Muscle of leg (tissue), 16 donors: Measurements from ENCODE around the gene GLT6D1. TPM values are rescaled to one million over a fixed set of nuclear protein-coding genes. Genes with fewer than 3 reads are reported as not detected.

ENCODE experiments used
- DNase-seq: peaks from one replicate; pipeline ENCODE4 v3.0.0; 2013
- H3K27ac ChIP-seq: one replicate; pipeline ENCODE4 v1.5.1; 2013; ENCODE audit warnings: mild to moderate bottlenecking, low read length, control low read depth
- H3K27me3 ChIP-seq: one replicate; pipeline ENCODE4 v1.6.1; 2013; ENCODE audit warnings: low read length; ENCODE audit not compliant: control insufficient read depth, insufficient read depth
- H3K36me3 ChIP-seq: one replicate; pipeline ENCODE4 v1.6.1; 2013; ENCODE audit warnings: low read length; ENCODE audit not compliant: control insufficient read depth, insufficient read depth
- H3K4me1 ChIP-seq: one replicate; pipeline ENCODE4 v1.6.1; 2013; ENCODE audit warnings: low read length; ENCODE audit not compliant: control insufficient read depth, insufficient read depth
- H3K4me3 ChIP-seq: one replicate; pipeline ENCODE4 v1.5.1; 2013; ENCODE audit warnings: low read length, control low read depth
- H3K9me3 ChIP-seq: replicated peaks from 2 replicates; pipeline ENCODE4 v1.6.1; 2013; ENCODE audit warnings: low read depth, low read length; ENCODE audit not compliant: control insufficient read depth
- WGBS: methylation state at CpG from one replicate; pipeline ENCODE4 v1.1.5; 2013; ENCODE audit warnings: missing lambda C conversion rate; ENCODE audit not compliant: insufficient coverage; 5-methylcytosine and 5-hydroxymethylcytosine counted together
- long read RNA-seq, 11 donors: transcript quantifications; one replicate each; lab custom pipeline, GENCODE V29; 2026
- polyA plus RNA-seq, 8 donors: library from polyadenylated mRNA; unstranded; fragments of 120-200 nt; gene quantifications; one replicate each; pipeline versions ENCODE4 v1.2.1 to v1.2.3, GENCODE V29; 2013; ENCODE audit warnings: inconsistent platforms in 1 of 8, low replicate concordance in 1 of 8; ENCODE audit not compliant: insufficient read length in 8 of 8, insufficient read depth in 1 of 8
- total RNA-seq: library from RNA; stranded (reverse); fragments of 120-200 nt; gene quantifications from one replicate; pipeline ENCODE4 v1.2.4, GENCODE V29; 2013

The GLT6D1 gene, protein sequence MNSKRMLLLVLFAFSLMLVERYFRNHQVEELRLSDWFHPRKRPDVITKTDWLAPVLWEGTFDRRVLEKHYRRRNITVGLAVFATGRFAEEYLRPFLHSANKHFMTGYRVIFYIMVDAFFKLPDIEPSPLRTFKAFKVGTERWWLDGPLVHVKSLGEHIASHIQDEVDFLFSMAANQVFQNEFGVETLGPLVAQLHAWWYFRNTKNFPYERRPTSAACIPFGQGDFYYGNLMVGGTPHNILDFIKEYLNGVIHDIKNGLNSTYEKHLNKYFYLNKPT
- total RNA-seq, result not detected
- not detected for polyA plus RNA-seq
- long read RNA-seq, donor 1, result 0 reads
- long read RNA-seq, donor 2, result 0 reads
- long read RNA-seq, donor 3, result 0 reads
- long read RNA-seq, donor 4, result 0 reads
- long read RNA-seq, donor 5, result 0 reads
- long read RNA-seq, donor 6, result 0 reads
- long read RNA-seq, donor 7, result 0 reads
- long read RNA-seq, donor 8, result 0 reads
- long read RNA-seq, donor 9, result 0 reads
- long read RNA-seq, donor 10, result 0 reads
- long read RNA-seq, donor 11, result 0 reads

DNA sequence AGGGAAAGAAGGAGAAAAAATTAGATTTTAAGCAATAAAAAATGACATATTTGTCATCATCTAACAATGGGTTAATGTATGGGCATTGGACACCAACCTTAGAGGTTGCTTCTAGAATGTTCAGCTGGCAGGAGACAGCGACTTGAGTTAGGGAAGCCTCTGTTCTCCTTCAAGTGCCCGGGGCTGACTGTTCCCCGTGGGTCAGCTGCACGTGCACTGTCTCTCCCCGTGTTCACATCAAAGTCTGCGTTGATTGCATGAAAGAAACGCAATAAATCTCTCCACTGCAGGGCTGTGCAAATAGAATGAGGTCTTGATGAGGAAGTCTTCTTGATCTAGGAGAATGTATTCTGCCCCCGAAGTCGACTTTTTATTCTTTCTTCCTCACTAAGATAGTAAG is at the start of gene GLT6D1:
GLT6D1 (minus strand) TSS at position 345 of the 400 bp plus-strand sequence. CDS start 353 bp downstream, outside the sequence.
- DNase-seq, result no peak
- 49% methylated on average over 5 of the region's 9 CpGs for WGBS
- Histone ChIP-seq H3K27me3 (peaks cover 3% of the 10 kb centered on the region), H3K36me3 (no peaks in the 10 kb centered on the region), H3K27ac (no peak within 1 kb of the TSS), H3K4me3 (no peak within 1 kb of the TSS), H3K4me1 (no peaks in the 10 kb centered on the region), H3K9me3 (no peaks in the 10 kb centered on the region)

GRCh38 chr9:135689011-135689410 is 49.7 kb upstream of the GLT6D1 start:
- 58% methylated on average over 8 of the region's 10 CpGs for WGBS
- peaks cover 5% of the 10 kb centered on the region for H3K27me3 ChIP-seq

DNA sequence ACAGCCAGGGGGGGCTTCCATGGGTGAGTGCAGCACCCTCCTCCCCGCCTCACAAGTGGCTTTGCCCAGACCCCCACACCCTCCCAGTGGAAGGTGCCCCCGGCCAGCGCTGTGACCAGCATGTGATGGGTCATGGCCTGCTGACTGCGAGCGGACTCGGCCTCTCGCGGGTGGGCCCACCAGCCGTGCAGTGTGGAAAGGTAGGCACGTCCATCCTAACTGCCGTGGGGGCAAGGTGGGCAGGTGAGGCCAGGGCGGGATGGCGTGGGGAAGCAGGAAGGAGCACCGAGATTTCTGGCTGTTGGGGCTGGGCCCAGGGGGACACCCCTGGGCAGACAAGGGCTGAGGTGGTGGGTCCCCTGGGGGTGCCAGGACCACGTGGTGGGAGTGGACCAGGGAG is 47.9 kb upstream of the GLT6D1 start:
- Histone ChIP-seq H3K4me3 (no peak overlapping the region), H3K9me3 (no peaks in the 10 kb centered on the region), H3K27me3 (peaks cover 7% of the 10 kb centered on the region), H3K4me1 (no peaks in the 10 kb centered on the region), H3K36me3 (no peaks in the 10 kb centered on the region), H3K27ac (no peak overlapping the region)
- DNase-seq, result no peak
- 91% methylated on average over 15 of the region's 15 CpGs for WGBS

More at GRCh38 chr9:135689011-135689410, 49.7 kb upstream of the GLT6D1 start:
- DNase-seq, result no peak
- Histone ChIP-seq H3K27ac (no peak overlapping the region), H3K4me1 (no peaks in the 10 kb centered on the region), H3K4me3 (no peak overlapping the region), H3K9me3 (no peaks in the 10 kb centered on the region), H3K36me3 (no peaks in the 10 kb centered on the region)

GRCh38 chr9:135684691-135685090 is 45.4 kb upstream of the GLT6D1 start:
- no peak for DNase-seq
- Histone ChIP-seq H3K4me3 (no peak overlapping the region), H3K36me3 (no peaks in the 10 kb centered on the region), H3K4me1 (no peaks in the 10 kb centered on the region), H3K27ac (no peak overlapping the region), H3K9me3 (no peaks in the 10 kb centered on the region), H3K27me3 (peaks cover 11% of the 10 kb centered on the region)
- WGBS, result 75% methylated on average over 14 of the region's 17 CpGs

GRCh38 chr9:135683401-135684034 is 44.2 kb upstream of the GLT6D1 start:
- Histone ChIP-seq H3K27me3 (peaks cover 9% of the 10 kb centered on the region), H3K4me1 (no peaks in the 10 kb centered on the region)

GRCh38 chr9:135681161-135681560 is 41.8 kb upstream of the GLT6D1 start:
- Histone ChIP-seq H3K36me3 (no peaks in the 10 kb centered on the region), H3K9me3 (no peaks in the 10 kb centered on the region), H3K4me3 (no peak overlapping the region), H3K27me3 (peaks cover 9% of the 10 kb centered on the region), H3K4me1 (no peaks in the 10 kb centered on the region), H3K27ac (no peak overlapping the region)
- WGBS, result 89% methylated on average over 4 of the region's 5 CpGs
- DNase-seq, result no peak

More at GRCh38 chr9:135683401-135684034, 44.2 kb upstream of the GLT6D1 start:
- Histone ChIP-seq H3K4me3 (no peak overlapping the region), H3K36me3 (no peaks in the 10 kb centered on the region), H3K27ac (no peak overlapping the region), H3K9me3 (no peaks in the 10 kb centered on the region)
- WGBS, result 67% methylated on average over 8 of the region's 15 CpGs
- no peak for DNase-seq

DNA sequence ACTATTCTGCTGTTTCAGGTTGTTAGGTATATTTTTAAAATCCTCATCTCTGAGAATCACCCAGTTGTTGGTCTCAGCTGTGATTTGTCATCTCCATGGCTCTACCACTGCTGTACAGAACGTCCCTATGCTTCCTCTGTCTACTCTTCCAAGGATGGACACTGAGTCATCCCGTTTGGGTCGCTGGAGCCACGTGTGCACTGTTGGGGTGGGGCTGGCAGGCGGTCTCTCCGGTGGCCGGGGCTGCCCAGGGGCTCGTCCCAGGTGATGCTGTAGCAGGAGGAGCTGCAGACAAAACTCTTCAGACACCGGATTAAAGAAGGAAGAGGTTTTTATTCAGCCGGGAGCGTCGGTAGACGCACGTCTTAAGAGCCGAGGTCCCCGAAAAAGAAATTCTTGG is 40.7 kb upstream of the GLT6D1 start:
- Histone ChIP-seq H3K36me3 (no peaks in the 10 kb centered on the region), H3K9me3 (no peaks in the 10 kb centered on the region), H3K4me1 (no peaks in the 10 kb centered on the region), H3K4me3 (no peak overlapping the region), H3K27ac (no peak overlapping the region), H3K27me3 (peaks cover 9% of the 10 kb centered on the region)
- no peak for DNase-seq
- 79% methylated on average over 12 of the region's 16 CpGs for WGBS

GRCh38 chr9:135678236-135679017 is 39.1 kb upstream of the GLT6D1 start:
- Histone ChIP-seq H3K27me3 (peaks cover 5% of the 10 kb centered on the region), H3K9me3 (no peaks in the 10 kb centered on the region), H3K36me3 (no peaks in the 10 kb centered on the region), H3K4me1 (no peaks in the 10 kb centered on the region), H3K4me3 (no peak overlapping the region), H3K27ac (no peak overlapping the region)
- 83% methylated on average over 18 of the region's 20 CpGs for WGBS
- DNase-seq, result no peak

- Histone ChIP-seq H3K9me3 (no peaks in the 10 kb centered on the region), H3K4me3 (no peak overlapping the region), H3K27ac (no peak overlapping the region), H3K36me3 (no peaks in the 10 kb centered on the region), H3K4me1 (no peaks in the 10 kb centered on the region), H3K27me3 (peaks cover 8% of the 10 kb centered on the region)
- WGBS, result 85% methylated on average over 21 of the region's 22 CpGs
- DNase-seq, result no peak
Observed at GRCh38 chr9:135677641-135678168, 38.4 kb upstream of the GLT6D1 start.
